GM12865 (cell line): ENCODE results near the gene POGK.
"Not testable (repeated sequence)": the region's sequence is repeated elsewhere in the genome, so short reads cannot be mapped to it uniquely, and the experiment has no call there.

Source experiments
- DNase-seq: peaks from one replicate; pipeline ENCODE4 v3.0.0; 2010; ENCODE audit warnings: low read depth
- H3K4me3 ChIP-seq: 2 replicates; pipeline ENCODE4 v1.5.1; 2011; ENCODE audit warnings: mild to moderate bottlenecking, low read depth, low read length, control low read depth
- CTCF ChIP-seq: IDR thresholded peaks from 2 replicates; pipeline ENCODE4 v1.5.1; 2011; ENCODE audit warnings: low read length, control low read depth, low read depth, inconsistent platforms; ENCODE audit not compliant: insufficient read depth; ENCODE audit errors: missing control alignments

POGK gene

GRCh38 chr1:166819974-166820373 lies 19.3 kb upstream of the POGK start:
- no peak for DNase-seq
- no peak overlapping the region for H3K4me3 ChIP-seq
- TF ChIP-seq CTCF = no peak

GRCh38 chr1:166822385-166822784 lies 16.9 kb upstream of the POGK start:
- no peak overlapping the region for H3K4me3 ChIP-seq
- peak; percentile 25 for TF ChIP-seq CTCF
- no peak for DNase-seq

- DNase-seq = no peak
- H3K4me3 ChIP-seq = no peak overlapping the region
- TF ChIP-seq CTCF = no peak
These were observed 11.8 kb upstream of the POGK start for GRCh38 chr1:166827426-166827825.

- DNase-seq, H3K4me3 ChIP-seq: not testable (repeated sequence)
These were observed 9.5 kb upstream of the POGK start for GRCh38 chr1:166829762-166830161.

GRCh38 chr1:166836733-166837132 lies 2.5 kb upstream of the POGK start:
- DNase-seq = no peak
- no peak overlapping the region for H3K4me3 ChIP-seq
- TF ChIP-seq CTCF = no peak

- peak; percentile 58 for DNase-seq
- TF ChIP-seq CTCF = no peak
- peak overlapping the region; percentile 85 for H3K4me3 ChIP-seq
These were observed 479 bp downstream of the POGK start for GRCh38 chr1:166839600-166840308.

GRCh38 chr1:166840309-166841274 lies 1.3 kb downstream of the POGK start:
- TF ChIP-seq CTCF = no peak
- H3K4me3 ChIP-seq = peak overlapping the region; percentile 85
- DNase-seq = no peak
